Activated T-cell treated with anti-CD3 and anti-CD28 coated beads for 1 hour (primary cell): ENCODE measurements around the gene SMYD1.

ENCODE experiments used
- DNase-seq: peaks from one replicate; pipeline ENCODE4 v3.0.0-alpha.2; 2020; ENCODE audit warnings: low read depth

Gene SMYD1

DNA sequence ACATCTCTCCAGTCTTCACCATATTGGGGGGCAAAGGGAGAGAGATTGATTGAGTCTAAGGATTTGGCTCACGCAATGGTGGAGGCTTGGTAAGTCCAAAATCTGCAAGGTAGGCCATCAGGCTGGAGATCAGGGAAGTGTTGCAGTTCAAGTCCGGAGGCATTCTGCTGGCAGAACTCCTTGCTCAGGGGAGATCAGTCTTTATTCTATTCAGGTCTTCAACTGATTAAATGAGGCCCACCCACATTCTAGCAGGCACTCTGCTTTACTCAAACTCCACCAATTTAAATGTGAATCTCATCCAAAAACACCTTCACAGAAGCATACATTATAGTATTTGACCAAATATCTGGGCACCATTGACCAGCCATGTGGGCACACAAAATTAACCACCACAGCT is 21.4 kb downstream of the SMYD1 start:
- no peak for DNase-seq

- peak; percentile 7 for DNase-seq
These were observed 23.0 kb downstream of the SMYD1 start for GRCh38 chr2:88090446-88091283.

DNA sequence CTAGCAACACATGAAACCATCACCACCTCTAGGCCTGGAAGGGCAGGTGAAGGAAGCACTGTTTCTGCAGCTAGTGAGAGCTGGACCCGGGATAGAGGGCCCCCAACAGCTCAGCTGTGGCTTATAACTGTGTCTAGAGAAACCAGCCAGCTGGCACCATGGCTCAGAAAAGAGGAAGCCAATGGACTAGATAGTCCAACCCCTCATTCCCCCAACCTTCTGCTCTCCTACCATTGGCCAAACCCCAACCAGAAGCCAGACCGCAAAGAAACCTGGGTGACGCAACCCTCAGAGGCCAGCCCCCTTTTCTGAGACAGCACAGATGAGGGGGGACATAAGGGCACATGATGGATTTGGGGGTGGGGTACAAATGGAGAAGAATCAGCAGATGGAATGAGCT is 24.3 kb downstream of the SMYD1 start:
- no peak for DNase-seq

DNA sequence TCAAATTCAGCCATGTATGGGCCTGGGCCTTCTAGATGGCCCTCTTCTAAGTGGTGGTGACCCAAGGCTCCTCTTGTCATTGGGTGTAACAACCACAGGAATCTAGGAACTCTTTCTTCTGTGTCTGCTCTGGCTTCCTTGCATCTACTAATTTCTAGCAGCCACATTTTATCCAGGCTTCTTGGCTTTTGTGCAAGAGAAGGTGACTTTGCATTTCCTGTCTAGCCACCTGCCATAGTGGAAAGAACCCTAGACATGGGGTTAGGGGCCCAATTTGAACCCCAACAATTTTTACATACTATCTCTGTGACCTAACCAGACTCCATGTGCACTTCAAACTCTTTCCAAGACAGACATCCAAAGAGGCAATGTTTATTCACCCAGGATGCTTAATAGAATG is 25.1 kb downstream of the SMYD1 start:
- DNase-seq, result no peak

DNA sequence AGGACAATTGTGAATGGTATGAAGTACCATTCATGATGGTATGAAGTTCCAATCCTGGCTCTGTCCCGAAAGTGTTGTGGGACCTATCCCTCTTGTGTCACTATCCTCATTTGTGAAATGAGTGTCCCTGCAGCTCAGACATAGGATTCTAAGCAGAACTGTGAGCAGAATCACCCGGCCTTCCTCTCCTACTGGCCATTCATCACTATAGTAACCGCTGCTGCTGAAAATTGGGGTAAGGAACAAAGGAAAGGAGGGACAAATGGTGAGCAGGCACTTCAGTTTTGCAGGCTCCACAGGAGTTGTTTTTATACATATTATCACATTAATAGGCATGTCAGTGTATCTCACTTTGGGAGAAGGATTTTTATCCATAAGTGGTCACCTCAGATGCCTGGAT is 27.4 kb downstream of the SMYD1 start:
- no peak for DNase-seq

DNA sequence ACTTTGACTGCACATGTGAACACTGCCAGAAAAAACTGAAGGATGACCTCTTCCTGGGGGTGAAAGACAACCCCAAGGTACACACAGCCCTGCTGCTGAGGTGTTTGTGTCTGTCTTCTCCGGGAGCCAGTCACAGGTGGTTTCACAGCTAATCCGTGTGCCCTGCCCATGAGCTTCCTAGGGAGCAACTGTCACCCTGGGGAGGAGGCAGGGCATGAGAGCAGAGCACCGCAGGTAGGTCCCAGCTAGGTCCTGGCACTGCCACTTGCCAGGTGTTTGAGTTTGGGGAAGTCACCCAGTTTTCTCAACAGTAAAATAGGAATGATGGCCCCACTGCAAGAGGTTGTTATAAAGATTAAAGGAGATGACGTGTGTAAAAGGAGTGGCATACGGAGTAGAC is 29.1 kb downstream of the SMYD1 start:
- DNase-seq, result no peak

DNA sequence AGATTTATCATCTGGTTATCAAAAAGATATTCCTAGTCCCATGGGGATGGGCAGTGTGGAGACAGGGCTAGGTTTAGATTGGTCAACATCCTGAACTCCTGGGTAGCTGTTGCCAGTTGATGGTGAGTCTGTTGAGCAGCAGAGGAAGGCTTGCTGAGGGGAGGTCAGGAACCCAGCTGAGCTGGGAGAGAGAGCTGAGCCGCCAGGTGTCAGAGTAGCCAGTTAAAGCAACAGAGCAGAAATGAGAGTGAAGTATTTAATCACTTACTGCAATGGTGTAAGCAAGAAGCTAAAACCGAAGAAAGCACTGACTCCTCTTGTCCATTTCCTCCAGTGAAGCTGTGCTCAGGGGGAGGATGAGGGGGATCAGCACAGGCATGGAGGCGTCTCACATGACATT is 29.6 kb downstream of the SMYD1 start:
- DNase-seq, result no peak

- no peak for DNase-seq
These were observed 30.4 kb downstream of the SMYD1 start for GRCh38 chr2:88097891-88098557.

GRCh38 chr2:88098558-88098900 is 30.9 kb downstream of the SMYD1 start:
- no peak for DNase-seq

- DNase-seq, result no peak
These were observed 32.3 kb downstream of the SMYD1 start for GRCh38 chr2:88099798-88100488.

DNA sequence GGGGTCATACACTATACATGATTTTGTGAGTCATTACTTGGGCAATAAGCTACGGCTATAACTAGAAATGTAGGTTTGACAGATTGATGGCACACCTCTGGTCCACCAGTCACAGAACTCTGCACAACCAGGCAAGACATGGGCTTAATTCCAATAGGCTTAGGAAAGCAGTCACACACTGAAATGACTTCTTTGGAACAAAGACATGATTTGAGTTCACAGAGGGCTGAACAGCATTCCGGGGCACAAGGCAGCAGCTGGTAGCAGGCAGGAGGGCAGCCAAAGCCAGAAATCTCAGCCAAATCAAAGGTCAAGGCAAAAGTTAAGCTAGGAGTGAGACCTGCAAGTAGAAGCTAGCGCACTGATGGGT is 32.8 kb downstream of the SMYD1 start:
- no peak for DNase-seq

GRCh38 chr2:88108796-88109195 is 41.2 kb downstream of the SMYD1 start:
- no peak for DNase-seq

DNA sequence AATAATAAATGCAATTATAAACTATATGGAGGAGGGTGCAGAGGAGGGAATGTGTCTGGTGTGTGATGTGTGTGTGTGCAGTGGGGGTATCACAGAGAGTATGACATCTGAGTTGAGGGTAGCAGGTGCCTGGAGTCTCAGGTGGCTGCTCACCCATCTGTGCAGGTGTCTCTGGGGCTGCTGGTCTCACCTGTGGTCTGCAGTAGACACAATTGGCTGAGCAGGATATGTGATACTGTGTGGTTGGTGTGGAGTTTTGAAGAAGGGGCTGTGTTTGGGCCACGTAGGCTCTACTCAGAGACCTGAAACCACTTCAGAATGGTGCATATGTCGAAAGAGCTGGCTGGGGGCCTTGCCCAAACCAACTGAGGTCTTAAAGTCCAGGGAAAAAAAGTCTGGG is 43.2 kb downstream of the SMYD1 start:
- DNase-seq, result no peak

GRCh38 chr2:88113069-88113468 is 45.4 kb downstream of the SMYD1 start:
- DNase-seq, result no peak

GRCh38 chr2:88114889-88115288 is 47.3 kb downstream of the SMYD1 start:
- DNase-seq, result no peak

DNA sequence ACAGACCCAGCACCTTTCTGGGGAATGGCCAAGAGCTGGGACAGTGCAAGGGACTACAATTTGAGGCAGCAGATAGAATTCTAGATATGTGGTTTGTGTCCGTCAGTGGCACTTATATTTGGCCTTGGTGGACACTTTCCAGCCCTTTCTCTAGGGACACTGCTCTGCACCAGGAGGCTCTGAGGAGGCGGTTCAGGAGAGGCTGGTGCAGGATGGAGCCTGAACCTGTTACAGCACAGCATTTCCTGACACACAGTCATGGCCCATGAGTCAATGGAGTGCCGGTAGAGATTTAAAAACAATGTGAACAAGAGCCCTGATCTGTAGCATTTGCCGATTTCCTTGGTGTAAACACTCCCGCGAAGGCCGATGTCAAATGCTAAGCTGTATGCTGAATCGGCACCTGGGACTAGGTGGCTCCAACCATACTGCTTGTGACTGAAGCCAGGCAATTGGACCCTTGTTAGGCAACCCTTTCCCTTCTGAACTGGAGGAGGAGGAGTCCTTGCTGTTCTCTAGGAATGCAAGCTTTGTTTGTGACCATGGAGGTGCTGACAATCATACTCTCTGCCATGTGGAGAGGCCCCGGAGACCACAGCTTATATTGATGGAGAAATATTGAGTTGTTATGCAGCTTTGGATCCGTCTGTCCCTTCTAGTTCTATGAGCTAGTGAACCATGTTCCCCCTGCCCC is 48.3 kb downstream of the SMYD1 start:
- no peak for DNase-seq

DNA sequence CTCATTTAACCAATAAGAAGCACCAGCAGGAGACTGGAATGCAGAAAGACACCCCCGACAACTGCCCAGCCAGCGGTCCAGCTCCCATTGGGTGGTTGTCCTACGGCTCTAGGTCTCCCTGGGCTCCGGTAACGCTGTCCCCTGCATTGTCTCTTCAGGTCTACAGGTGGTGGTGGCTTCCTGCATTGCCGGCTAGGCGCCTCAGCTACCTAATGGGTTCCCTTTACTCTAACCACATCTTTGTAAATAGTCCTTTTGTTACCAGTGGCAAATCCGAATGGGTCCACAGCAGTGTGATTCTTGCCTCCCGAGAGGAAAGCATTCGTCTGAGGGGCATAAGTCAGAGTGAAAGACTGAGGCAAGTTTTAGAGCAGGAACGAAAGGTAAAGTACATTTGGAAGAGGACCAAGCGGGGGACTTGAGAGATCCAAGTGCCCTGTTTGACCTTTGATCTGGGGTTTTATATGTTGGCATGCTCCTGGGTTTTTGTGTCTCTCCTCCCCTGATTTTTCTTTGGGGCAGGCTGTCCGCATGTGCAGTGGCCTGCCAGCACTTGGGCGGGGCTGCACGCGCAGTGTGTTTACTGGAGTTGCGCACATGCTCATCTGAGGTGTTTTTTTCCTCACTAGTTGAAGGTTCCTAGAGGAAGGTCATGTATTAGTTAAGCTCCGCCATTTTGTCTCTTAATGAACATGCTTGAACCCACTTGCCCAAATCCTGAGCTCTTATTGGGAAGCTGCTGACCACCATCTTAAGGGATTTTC is 49.2 kb downstream of the SMYD1 start:
- no peak for DNase-seq

- no peak for DNase-seq
These were observed 50.3 kb downstream of the SMYD1 start for GRCh38 chr2:88117973-88118372.

DNA sequence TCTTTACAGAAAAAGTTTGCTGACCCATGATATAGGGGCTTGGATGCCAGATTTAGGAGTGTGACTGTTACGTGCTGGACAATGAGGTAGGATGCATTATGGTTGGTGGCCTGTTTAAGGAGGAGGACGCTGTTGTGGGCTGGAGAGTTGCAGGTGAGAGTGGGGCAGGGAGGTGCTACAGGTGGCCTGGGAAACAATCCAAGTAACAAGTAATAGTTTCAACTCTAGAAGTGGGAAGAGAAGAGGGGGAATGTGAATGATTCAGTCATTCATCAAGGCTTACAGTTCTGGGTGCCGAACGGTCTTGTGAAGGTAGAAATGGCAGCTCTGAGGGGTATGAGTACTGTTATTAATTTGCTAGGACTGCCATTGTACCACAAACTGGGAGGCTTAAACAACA is 54.1 kb downstream of the SMYD1 start:
- no peak for DNase-seq

DNA sequence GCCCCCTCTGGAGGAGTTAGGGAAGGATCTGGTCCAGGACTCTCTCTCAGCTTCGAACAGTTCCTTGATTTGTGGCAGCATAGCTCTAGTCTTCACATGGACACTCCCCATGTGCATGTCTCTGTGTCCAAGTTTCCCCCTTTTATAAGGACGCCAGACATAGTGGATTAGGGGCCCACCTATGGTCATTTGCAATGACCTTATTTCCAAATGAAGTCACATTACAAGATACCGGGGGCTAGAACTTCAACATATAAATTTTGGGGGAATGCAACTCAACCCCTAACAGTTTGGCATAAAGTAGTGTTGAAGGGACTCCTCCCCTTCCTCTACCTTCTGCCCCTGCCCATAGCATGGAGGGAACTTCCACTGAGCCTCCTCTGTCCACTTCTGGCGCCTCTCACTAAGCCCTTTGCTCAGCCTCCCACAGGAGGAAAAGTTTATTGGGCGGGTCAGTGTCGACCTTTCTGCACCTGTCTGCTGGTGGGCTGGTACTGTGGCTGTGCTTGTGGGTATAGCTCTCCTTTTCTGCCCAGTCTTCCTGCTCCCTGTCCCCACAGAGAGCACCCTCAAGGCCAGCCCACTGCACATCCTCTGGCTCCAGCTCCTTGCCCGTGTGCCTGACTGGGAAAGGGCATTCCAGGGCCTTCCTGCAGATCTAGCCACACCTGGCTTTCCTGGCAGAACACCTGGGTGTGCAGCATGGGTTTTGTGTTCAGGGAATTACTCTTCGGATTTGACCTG is 54.7 kb downstream of the SMYD1 start:
- no peak for DNase-seq
